PC-3 (cell line): ENCODE measurements around the gene TLR4.

Experiments
- CTCF ChIP-seq: fragments of 300-600 bp; sonication (generic); conservative IDR thresholded peaks from 2 replicates; pipeline ENCODE4 v1.5.1; 2017; ENCODE audit warnings: antibody characterized with exemption, low read depth, mild to moderate bottlenecking, low read length
- EZH2 ChIP-seq: fragments of 300-600 bp; sonication (generic); IDR thresholded peaks from one replicate; pipeline ENCODE4 v1.6.1; 2017; ENCODE audit warnings: antibody characterized with exemption, mild to moderate bottlenecking, low read length; ENCODE audit not compliant: unreplicated experiment

GRCh38 chr9:117734523-117735314 is 30.5 kb downstream of the TLR4 start:
- TF ChIP-seq EZH2, result no peak
- TF ChIP-seq CTCF, result no peak
